Tibial nerve (tissue), 4 donors: Measurements from ENCODE around the gene DCTN1. TPM values are rescaled to one million over a fixed set of nuclear protein-coding genes. Genes with fewer than 3 reads are reported as not detected.

ENCODE experiments used
- DNase-seq, 2 donors: peaks; one replicate each; pipeline ENCODE4 v3.0.0-alpha.2; 2019; ENCODE audit warnings: low spot score in 2 of 2
- H3K27ac ChIP-seq, 4 donors: fragments of 200-600 bp; sonication (generic) in 3 of 4; one replicate each; pipeline ENCODE4 v1.5.1; 2017 to 2019; ENCODE audit warnings: mild to moderate bottlenecking in 1 of 4
- H3K27me3 ChIP-seq, 2 donors: fragments of 200-600 bp; sonication (generic) in 1 of 2; one replicate each; pipeline versions ENCODE4 v1.5.1 to v1.6.0; 2017 to 2019
- H3K36me3 ChIP-seq, 3 donors: fragments of 200-600 bp; sonication (generic); one replicate each; pipeline ENCODE4 v1.5.1; 2018 to 2019
- H3K4me1 ChIP-seq, 4 donors: fragments of 200-600 bp; sonication (generic) in 3 of 4; one replicate each; pipeline ENCODE4 v1.5.1; 2017 to 2019
- H3K4me3 ChIP-seq, 4 donors: fragments of 200-600 bp; sonication (generic) in 3 of 4; one replicate each; pipeline ENCODE4 v1.5.1; 2017 to 2019; ENCODE audit warnings: mild to moderate bottlenecking in 1 of 4, moderate library complexity in 1 of 4
- H3K9me3 ChIP-seq, 4 donors: fragments of 200-600 bp; sonication (generic) in 3 of 4; one replicate each; pipeline ENCODE4 v1.5.1; 2017 to 2019
- CTCF ChIP-seq, 5 experiments: fragments of 200-600 bp in 3 of 5; fragments of 450-650 bp in 2 of 5; sonication (generic) in 3 of 5; IDR thresholded peaks; one replicate each; pipeline ENCODE4 v1.5.1; 2016 to 2019; ENCODE audit warnings: antibody characterized with exemption in 5 of 5, mild to moderate bottlenecking in 3 of 5, moderate library complexity in 2 of 5
- EP300 ChIP-seq, 2 donors: sonication (generic); formaldehyde crosslinking; IDR thresholded peaks; one replicate each; pipeline ENCODE4 v1.6.1; 2017; ENCODE audit warnings: antibody characterized with exemption in 2 of 2, mild to moderate bottlenecking in 1 of 2
- POLR2A ChIP-seq, 2 donors: fragments of 450-650 bp; IDR thresholded peaks; one replicate each; pipeline ENCODE4 v1.6.1; 2017; ENCODE audit warnings: antibody characterized with exemption in 2 of 2, mild to moderate bottlenecking in 2 of 2, moderate library complexity in 2 of 2
- WGBS, 2 donors: methylation state at CpG; one replicate each; pipeline ENCODE4 v1.1.5; 2018; 5-methylcytosine and 5-hydroxymethylcytosine counted together
- total RNA-seq, 4 donors: library from RNA; depleted of rRNA; stranded (reverse); fragments of >200 nt; gene quantifications; one replicate each; pipeline ENCODE4 v1.1.0, GENCODE V29; 2016

The DCTN1 gene
- total RNA-seq, 4 donors from 2014 or later, result 122 to 157 (median 140) TPM

DNA sequence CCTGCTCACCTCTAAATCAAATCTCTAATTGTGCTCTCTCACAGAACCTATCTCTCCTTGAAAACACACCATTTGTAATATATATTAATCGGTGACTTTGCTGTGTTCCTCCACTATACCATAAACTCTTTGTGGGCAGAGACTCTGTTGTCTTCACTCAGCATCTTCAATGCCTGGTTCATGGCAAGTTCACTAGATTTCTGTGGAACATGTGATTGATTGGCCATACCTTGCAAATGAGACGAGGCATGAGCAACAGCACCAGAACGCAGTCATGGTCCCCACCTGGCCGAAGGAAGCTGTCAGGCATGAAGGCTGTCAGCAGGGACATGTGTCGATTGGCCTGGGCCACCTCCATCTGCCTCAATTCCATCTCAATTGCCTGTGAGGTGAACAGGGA is 11.6 kb downstream of the DCTN1 start:
- Histone ChIP-seq H3K9me3 (no peaks in the 10 kb centered on the region), H3K4me1 (peaks cover 0 to 18% (median 0%) of the 10 kb centered on the region in 4 donors), H3K36me3 (peaks cover 16 to 82% (median 62%) of the 10 kb centered on the region in 3 donors), H3K27me3 (no peaks in the 10 kb centered on the region), H3K4me3 (no peak overlapping the region), H3K27ac (no peak overlapping the region)
- TF ChIP-seq POLR2A (IDR thresholded peaks at IDR 0.05) (no peak), EP300 (IDR thresholded peaks at IDR 0.05) (no peak), CTCF (IDR thresholded peaks at IDR 0.05) (no peak)
- 89 to 92% methylated on average over 5 of the region's 5 CpGs for WGBS, 2 donors
- no peak for DNase-seq

DNA sequence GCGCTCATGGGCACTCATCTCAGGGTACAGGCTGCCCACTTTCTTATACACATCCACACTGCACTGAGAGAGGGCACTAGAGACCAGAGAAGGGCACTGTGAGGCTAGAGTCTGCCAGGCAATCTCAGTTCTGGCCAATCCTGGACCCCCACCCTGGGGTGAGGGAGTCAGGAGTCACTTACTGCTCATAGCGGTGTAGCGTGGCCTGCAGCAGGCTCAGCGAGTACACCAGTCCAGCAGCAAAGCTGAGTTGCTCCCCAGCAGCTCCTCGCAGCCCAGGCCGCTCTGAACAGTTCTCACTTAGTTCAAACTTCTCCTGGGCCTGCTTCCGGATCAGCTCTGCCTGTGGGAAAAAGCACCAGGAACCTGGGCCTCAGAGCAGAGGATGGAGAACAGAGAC is 12.3 kb downstream of the DCTN1 start:
- Histone ChIP-seq H3K4me3 (no peak overlapping the region), H3K9me3 (no peaks in the 10 kb centered on the region), H3K27ac (no peak overlapping the region), H3K36me3 (peaks cover 16 to 89% (median 66%) of the 10 kb centered on the region in 3 donors), H3K4me1 (peaks cover 0 to 11% (median 0%) of the 10 kb centered on the region in 4 donors), H3K27me3 (no peaks in the 10 kb centered on the region)
- DNase-seq, result no peak
- TF ChIP-seq POLR2A (IDR thresholded peaks at IDR 0.05) (no peak), CTCF (IDR thresholded peaks at IDR 0.05) (no peak), EP300 (IDR thresholded peaks at IDR 0.05) (no peak)
- WGBS, 2 donors, result 93 to 99% methylated on average over 7 of the region's 7 CpGs

GRCh38 chr2:74366036-74366435 is 14.1 kb downstream of the DCTN1 start:
- H3K9me3 ChIP-seq, result no peaks in the 10 kb centered on the region
- H3K36me3 ChIP-seq, result peaks cover 16 to 100% (median 74%) of the 10 kb centered on the region in 3 donors
- peaks cover 0 to 4% (median 0%) of the 10 kb centered on the region in 4 donors for H3K4me1 ChIP-seq
- no peaks in the 10 kb centered on the region for H3K27me3 ChIP-seq
- H3K4me3 ChIP-seq, result no peak overlapping the region
- TF ChIP-seq CTCF (IDR thresholded peaks at IDR 0.05) (no peak), EP300 (IDR thresholded peaks at IDR 0.05) (no peak), POLR2A (IDR thresholded peaks at IDR 0.05) (no peak)
- DNase-seq, result no peak
- H3K27ac ChIP-seq, result no peak overlapping the region
- 86 to 94% methylated on average over 3 of the region's 3 CpGs for WGBS, 2 donors

DNA sequence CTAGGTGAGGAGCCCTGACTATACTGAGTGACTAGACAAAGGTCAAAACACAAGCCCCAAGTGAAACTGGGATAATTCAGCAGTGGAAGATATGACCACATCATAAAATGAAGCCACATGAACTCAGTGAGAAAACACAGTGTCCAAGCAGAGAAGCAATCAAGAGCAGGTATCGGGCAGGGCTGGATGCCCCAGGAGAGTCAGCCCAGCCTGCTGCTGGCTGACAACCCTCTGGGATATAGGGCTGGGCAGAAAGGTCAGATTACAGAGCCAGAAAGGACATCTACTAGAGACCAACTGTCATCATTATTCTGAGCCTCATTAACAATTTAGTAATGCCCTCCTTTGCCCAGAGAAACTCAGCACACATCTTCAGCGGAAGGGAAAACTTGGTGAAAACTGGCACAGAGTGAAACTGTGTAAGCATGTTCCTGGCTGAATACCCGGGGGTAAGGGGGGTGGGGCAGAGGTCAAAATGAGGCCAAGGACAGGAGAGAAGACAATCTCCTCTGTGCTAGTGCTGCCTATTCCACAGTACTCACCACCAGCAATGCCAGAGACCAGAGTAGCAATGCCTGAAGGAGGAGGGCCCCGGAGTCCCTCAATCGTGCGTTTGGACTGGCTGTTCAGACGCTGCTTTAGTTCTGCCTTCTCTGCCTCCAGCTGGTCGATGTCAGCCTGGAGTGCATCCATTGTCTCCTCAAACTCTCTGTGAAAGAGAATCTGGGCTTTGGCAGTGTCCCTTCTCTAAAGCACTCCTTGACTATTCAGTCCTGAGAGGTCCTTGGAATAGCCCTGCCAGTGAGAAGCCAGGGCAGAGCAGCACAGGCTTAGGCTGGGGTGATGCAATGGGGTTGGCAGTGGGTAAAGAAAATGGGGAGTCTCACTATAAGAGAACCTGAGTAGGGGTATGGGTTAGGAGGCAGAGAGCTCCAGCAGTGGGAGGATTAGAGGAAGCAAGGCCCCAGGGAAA is 15.3 kb downstream of the DCTN1 start:
- H3K9me3 ChIP-seq, result no peaks in the 10 kb centered on the region
- DNase-seq, result no peak
- H3K4me1 ChIP-seq, result peaks cover 0 to 4% (median 0%) of the 10 kb centered on the region in 4 donors
- no peak overlapping the region for H3K4me3 ChIP-seq
- TF ChIP-seq CTCF (IDR thresholded peaks at IDR 0.05), result no peak
- TF ChIP-seq EP300 (IDR thresholded peaks at IDR 0.05), result no peak
- H3K27me3 ChIP-seq, result no peaks in the 10 kb centered on the region
- H3K27ac ChIP-seq, result no peak overlapping the region
- peaks cover 16 to 100% (median 65%) of the 10 kb centered on the region in 3 donors for H3K36me3 ChIP-seq
- WGBS, 2 donors, result 71 to 83% methylated on average over 8 of the region's 8 CpGs

- Histone ChIP-seq H3K4me3 (no peak overlapping the region), H3K4me1 (peaks cover 0 to 4% (median 0%) of the 10 kb centered on the region in 4 donors), H3K27me3 (no peaks in the 10 kb centered on the region), H3K36me3 (peaks cover 0 to 100% (median 37%) of the 10 kb centered on the region in 3 donors), H3K27ac (no peak overlapping the region), H3K9me3 (no peaks in the 10 kb centered on the region)
- WGBS, 2 donors, result 83 to 84% methylated on average over 11 of the region's 11 CpGs
- DNase-seq, result no peak
- TF ChIP-seq CTCF (IDR thresholded peaks at IDR 0.05), result no peak
- no peak for TF ChIP-seq POLR2A (IDR thresholded peaks at IDR 0.05)
- TF ChIP-seq EP300 (IDR thresholded peaks at IDR 0.05), result no peak
Observed at GRCh38 chr2:74361327-74361726, 18.8 kb downstream of the DCTN1 start.
